Urothelium cell line (cell line): Measurements from ENCODE around the gene ARAP1.

Experiments used
- DNase-seq: peaks from one replicate; pipeline ENCODE4 v3.0.0; 2011; ENCODE audit warnings: low spot score, mixed read lengths
- FAIRE-seq: peaks from 2 replicates; lab custom pipeline; 2011; peaks lifted over from hg19 to GRCh38; lab: Jason Lieb, UNC

The ARAP1 gene

DNA sequence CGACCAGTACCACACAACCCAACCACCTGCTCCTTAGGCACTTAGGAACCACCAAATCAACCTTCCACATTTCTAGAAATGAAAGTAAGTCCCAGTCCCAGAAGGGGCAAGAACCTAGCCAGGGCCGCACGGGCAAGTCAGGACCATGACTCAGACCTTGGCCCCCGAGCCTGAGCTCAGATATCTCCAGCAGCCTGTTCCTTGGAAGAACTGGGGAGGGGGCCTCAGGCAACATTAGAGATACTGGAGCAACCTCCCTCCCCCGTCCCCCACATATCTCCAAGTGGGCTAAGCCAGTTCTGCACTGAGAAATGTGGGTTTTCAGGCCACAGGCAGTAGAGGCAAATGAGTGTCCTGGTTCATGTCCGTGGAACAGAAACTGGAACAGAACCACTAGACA, 7.7 kb downstream of the ARAP1 start:
- DNase-seq = no peak
- FAIRE-seq = no peak

- DNase-seq (no peak), FAIRE-seq (no peak)
Observed at GRCh38 chr11:72743321-72744221, 8.6 kb downstream of the ARAP1 start.

DNA sequence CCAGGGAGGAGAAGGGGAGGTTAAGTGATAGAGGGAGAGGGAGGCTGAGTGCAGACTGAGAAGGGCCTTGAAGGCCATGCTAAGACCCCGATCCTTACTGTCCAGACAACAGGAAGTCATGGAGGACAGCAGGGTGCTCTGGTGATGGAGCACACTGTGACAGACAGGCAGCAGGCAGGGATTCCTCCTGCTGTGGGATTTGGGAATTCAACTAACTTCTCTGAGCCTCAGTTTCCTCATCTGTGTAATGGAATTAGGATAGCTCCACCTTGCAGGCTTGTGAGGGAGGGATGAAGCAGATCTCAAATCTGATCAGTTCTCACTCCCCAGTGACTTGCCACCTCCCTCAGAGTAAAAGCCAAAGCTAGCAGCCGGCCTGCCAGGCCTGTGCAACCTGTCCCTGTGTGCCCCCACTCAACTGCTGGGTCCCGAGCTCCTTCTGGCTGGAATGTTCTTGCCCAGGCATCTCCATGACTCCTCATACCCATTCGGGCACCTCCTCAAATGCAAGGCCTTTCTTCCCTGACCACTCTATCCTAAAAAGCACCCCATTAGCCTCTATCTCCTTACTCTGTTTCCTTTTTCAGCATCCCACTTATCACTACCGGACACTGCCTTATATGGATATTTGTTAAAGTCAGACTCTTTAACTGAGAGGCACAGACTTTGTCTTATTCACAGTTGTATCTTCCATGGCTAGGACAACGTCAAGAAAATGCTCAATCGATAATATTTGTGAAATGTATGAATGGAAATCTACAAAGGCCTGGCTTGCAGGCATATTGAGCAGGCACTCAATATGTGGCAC, 9.5 kb downstream of the ARAP1 start:
- DNase-seq (no peak), FAIRE-seq (no peak)

- no peak for FAIRE-seq
- DNase-seq = no peak
Observed at GRCh38 chr11:72741849-72742512, 10.2 kb downstream of the ARAP1 start.

DNA sequence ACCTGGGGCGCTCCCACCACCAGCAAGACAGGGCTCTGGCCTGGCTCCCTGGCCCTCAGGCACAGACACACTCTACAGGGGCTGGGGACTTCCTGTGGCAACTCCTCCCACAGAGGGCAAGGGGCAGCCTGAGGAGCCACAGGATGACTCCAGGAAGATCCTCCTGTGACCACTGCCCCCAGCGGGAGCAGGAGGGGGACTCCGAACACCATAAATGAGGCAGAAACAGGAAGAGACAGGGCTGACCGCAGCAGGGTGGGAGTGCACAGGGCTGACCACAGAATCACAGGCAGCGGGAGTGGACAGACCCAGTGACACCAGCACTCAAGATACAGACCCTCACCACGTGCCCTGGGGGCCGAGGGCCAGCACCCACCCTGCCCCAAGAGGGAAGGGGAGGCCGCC, 10.8 kb downstream of the ARAP1 start:
- no peak for DNase-seq
- FAIRE-seq = no peak

DNA sequence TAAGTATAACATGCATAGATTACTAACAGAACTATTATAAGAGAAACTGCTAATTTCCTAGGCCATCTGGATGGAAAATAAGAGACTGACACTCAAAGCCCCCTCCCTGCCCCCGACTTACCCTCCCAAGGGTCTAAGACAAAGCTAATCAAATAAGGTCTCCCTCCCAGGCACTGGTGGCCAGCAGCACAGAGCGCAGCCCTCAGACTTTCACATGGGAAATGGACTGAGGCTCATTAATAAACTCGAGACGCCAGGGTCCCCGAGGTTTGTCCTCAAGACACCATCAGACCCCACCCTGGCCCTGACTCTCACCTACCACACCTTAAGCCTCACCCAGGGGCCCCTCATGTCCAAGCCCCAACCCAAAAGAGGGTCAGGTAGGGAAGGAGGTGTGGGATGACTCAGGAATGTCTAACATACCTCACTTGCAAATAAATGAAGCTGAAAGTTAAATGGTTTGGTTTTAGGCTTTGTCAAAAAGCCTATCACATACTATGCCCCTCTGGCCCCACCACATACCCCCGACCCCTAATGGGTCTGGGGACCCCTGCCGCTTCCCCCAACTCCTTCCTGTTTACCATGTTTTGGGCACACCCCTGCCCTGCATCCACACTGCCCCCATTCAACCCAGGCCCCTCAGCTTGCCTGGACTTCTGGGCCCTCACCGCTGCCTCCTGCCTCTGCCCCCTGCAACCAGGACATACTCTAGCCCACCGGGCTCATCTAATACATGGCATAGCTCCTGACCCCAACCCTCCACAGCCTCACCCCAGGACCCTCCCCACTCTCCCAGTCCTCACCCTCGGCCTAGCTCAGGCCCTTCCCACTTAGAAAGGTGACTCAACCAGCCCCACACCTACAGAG, 11.4 kb downstream of the ARAP1 start:
- FAIRE-seq = no peak

DNA sequence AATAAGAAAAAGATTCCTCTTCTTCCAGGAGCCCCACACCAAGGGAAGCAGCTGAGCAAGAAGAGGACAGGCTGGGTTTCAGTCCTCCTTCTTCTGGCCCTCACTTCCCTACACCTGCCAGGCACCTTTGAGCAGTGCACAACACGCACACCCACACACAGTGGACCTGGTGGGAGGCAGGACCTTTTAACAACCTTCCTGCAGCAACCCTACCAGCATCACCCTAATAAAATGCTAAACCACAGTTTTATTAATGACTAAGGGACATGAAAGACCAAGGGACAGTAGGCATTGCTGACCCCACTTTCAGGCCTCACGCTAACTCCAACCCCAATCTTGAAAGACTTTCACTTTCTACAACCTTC, 12.2 kb downstream of the ARAP1 start:
- DNase-seq (no peak), FAIRE-seq (no peak)

More for the DNA sequence above, 11.4 kb downstream of the ARAP1 start:
- no peak for DNase-seq

- DNase-seq (no peak), FAIRE-seq (no peak)
Observed at GRCh38 chr11:72739240-72740059, 12.8 kb downstream of the ARAP1 start.

GRCh38 chr11:72738199-72739141, 13.7 kb downstream of the ARAP1 start:
- FAIRE-seq (no peak), DNase-seq (no peak)

DNA sequence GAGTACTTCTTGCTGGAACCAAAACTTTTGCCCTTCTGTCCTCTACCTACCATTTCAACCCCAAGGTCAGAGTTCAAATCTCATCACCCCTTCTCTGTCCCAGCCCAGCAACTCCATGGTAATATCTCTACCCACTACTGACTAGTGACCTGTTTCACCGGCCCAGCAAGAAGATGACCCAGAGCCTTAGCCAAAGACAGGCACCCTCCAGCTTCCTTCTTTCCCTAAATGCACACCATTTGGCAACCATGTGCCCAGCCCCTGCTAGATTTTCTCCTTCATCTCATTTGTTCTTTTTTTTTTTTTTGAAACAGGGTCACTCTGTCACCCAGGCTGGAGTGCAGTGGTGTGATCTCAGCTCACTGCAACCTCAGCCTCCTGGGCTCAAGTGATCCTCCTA, 14.9 kb downstream of the ARAP1 start:
- FAIRE-seq = no peak
- DNase-seq = no peak

DNA sequence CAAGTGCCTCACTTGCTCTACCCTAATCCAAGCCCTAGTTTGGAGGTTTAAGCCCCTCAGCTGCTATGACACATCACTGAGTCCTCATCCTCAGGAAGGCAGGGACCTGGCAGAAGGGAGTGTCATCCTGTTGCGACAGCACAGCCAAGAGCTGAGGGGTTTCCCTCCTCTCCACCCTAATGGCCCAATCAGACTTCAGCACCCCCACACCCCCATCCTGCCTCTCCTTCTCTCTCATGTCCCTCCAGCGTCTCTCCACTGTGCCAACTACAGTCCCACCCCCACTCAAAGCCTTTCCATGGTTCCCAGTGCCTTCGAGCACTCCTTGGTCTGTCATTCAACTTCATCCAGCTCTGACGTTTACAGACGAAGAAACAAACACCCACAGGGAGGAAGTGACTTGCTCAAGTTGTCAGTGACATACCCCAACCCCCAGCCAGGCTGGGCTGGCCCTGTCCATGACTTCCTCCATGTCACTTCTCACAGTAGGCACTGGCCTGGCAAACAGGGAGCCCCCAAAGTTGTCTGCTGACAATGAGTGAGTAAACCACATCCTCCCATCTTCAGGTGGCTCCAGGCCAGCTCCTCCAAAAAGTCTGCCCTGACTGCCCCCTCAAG, 15.6 kb downstream of the ARAP1 start:
- FAIRE-seq = no peak
- DNase-seq = no peak

DNA sequence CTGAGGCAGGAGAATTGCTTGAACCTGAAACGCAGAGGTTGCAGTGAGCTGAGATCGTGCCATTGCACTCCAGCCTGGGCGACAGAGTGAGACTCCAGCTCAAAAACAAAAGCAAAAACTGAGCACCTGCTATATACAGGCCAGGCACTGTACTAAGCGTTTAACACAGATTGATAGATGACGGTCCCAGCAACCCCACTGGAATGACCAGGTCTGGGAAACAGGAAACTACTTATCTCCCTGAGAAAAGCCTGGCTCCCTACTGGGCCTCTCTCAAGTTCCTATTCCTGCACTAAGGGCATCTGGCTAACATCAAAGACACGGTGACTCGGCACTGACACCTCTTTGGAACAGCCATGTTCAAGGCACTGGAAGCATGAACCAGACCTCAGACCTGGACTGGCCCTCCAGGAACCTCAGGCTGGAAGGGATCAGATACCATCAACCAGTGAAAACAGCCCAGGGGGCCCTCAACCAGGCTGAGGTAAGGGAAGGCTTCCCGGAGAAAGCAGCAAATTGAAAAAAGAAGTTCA, 16.6 kb downstream of the ARAP1 start:
- FAIRE-seq (no peak), DNase-seq (no peak)

- no peak for FAIRE-seq
- DNase-seq = no peak
Observed at GRCh38 chr11:72732329-72732728, 19.9 kb downstream of the ARAP1 start.

DNA sequence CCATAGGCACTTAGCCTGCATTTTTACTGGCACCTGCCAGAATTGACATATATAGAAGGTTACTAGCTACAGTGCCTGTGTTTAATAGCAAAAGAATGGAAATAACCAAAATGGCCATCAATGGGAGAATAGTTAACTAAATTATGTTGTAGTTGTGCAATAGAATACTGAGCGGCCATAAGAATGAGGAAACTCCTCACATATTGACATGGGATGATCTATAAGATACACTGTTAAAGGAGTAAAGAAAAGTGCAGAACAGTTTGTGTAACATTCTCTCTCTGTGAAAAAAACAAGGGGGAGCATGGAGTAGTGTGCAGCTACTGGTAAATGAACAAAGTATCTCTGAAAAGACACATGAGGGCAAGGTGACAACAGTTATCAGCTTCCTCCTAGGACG, 21.5 kb downstream of the ARAP1 start:
- no peak for FAIRE-seq
- DNase-seq = no peak

DNA sequence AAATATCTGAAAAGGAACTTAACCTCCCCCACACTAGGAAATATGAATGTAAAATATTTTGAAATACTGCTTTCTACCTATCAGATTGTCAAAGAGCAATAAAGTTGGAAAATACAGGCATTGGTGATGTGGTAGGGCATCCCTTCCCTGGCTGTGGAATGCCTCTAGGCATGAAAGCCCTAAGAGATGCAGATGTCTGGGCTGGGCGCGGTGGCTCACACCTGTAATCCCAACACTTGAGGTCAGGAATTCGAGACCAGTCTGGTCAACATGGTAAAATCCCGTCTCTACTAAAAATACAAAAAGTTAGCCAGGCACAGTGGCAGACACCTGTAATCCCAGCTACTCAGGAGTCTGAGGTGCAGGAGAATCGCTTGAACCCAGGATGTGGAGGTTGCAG, 22.0 kb downstream of the ARAP1 start:
- FAIRE-seq = no peak
- no peak for DNase-seq

DNA sequence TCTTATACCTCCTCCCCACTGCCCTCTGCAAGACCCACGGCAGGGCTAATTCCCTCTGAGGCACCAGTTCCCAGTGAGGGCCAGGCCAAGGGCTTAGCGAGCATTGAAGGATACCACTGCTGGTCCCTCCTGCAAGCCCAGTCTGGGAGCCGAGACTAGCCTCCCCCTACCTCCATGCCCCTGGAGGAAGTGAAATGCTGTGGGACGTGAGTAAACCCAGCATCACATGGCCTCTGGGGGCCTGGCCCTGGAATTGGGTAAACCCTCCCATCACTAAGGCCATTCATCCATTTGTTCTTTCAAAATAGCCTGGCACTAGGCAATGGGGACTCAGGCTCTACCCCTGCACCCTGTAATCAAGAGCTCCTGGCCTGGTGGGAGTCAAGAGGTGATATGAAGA, 24.7 kb downstream of the ARAP1 start:
- no peak for FAIRE-seq

DNA sequence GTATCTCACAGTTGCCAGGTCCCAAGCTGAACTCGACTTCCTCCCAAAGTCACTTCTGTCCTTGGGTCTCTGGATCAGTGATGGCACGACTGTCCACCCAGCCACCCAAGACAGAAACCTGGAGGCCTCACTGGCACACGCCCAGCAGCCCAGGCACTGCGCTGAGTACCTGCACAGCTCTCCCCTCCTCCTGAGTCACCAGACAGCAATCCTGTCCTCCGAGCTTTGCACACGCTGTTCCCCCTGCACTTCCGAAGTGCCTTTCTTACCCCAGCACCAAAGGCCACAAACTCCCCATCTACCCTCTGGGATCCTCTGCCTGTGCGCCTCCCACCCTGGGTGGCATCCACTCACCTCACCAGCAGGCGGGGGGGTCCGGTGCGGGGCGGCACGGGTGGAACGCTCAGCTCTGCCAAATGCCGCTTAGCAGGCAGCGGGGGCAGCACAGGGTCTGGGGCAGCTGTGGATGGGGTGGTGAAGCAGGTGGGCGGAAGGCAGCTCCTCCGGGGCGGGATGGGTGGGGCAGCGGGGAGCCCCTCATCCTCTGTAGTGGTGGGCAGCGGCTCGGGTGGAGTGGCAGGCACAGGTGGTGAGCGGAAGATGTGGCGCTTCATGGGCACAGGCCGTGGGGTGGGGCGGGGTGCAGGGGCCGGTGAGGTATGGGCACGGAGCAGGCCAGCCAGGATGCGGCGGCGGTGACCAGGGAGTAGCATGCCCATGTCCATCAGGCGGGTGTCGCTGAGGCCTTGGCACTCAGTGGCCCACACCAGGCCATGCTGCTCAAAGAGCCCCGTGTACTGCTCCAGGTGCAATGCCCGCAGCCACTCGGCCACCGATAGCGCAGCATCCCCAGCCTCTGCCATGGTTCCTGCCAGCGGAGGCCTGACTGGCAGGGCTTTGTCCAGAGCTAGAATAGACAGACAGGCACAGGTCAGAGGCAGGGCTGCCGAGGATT, 25.7 kb downstream of the ARAP1 start:
- no peak for FAIRE-seq
- no peak for DNase-seq

More for the DNA sequence above, 24.7 kb downstream of the ARAP1 start:
- DNase-seq = no peak
